Esophagus (tissue), 2 donors: ENCODE results near the gene ARPC5L. TPM values are rescaled to one million over a fixed set of nuclear protein-coding genes. Genes with fewer than 3 reads are reported as not detected.

ENCODE experiments used
- H3K27ac ChIP-seq, 2 donors: one replicate each; pipeline ENCODE4 v1.5.1; 2013; ENCODE audit warnings: low read depth in 2 of 2, mild to moderate bottlenecking in 2 of 2, inconsistent platforms in 1 of 2, low read length in 1 of 2, moderate library complexity in 1 of 2
- H3K27me3 ChIP-seq, 2 donors: one replicate each; pipeline ENCODE4 v1.6.1; 2013; ENCODE audit warnings: low read length in 2 of 2, control low read depth in 1 of 2, mild to moderate bottlenecking in 1 of 2; ENCODE audit not compliant: insufficient read depth in 2 of 2, control insufficient read depth in 1 of 2
- H3K36me3 ChIP-seq, 2 donors: one replicate each; pipeline ENCODE4 v1.6.1; 2013; ENCODE audit warnings: low read length in 1 of 2; ENCODE audit not compliant: control insufficient read depth in 2 of 2, insufficient read depth in 2 of 2
- H3K4me1 ChIP-seq, 2 donors: one replicate each; pipeline ENCODE4 v1.6.1; 2013; ENCODE audit warnings: low read length in 1 of 2; ENCODE audit not compliant: control insufficient read depth in 2 of 2, insufficient read depth in 2 of 2
- H3K4me3 ChIP-seq, 2 donors: one replicate each; pipeline ENCODE4 v1.5.1; 2013; ENCODE audit warnings: low read length in 2 of 2, mild to moderate bottlenecking in 2 of 2, low read depth in 1 of 2, moderate library complexity in 1 of 2
- H3K9me3 ChIP-seq, 2 donors: one replicate each; pipeline ENCODE4 v1.6.1; 2013; ENCODE audit warnings: mild to moderate bottlenecking in 2 of 2, low read depth in 1 of 2, low read length in 1 of 2, moderate library complexity in 1 of 2; ENCODE audit not compliant: control insufficient read depth in 2 of 2, insufficient read depth in 1 of 2
- WGBS, 2 donors: extraction: QIAGEN DNeasy Blood & Tissue Kit; methylation state at CpG; one replicate each; pipeline ENCODE4 v1.1.7; 2013; 5-methylcytosine and 5-hydroxymethylcytosine counted together
- polyA plus RNA-seq, 2 donors: library from polyadenylated mRNA; stranded (reverse); fragments of 200-250 nt; gene quantifications; one replicate each; pipeline ENCODE4 v1.2.3, GENCODE V29; 2013
- donor health status: healthy with polysubstance abuse.
- donor health status: Bipolar disorder and iron deficiency.

Gene ARPC5L
- polyA plus RNA-seq, 2 donors: 30.2 to 64.4 TPM

DNA sequence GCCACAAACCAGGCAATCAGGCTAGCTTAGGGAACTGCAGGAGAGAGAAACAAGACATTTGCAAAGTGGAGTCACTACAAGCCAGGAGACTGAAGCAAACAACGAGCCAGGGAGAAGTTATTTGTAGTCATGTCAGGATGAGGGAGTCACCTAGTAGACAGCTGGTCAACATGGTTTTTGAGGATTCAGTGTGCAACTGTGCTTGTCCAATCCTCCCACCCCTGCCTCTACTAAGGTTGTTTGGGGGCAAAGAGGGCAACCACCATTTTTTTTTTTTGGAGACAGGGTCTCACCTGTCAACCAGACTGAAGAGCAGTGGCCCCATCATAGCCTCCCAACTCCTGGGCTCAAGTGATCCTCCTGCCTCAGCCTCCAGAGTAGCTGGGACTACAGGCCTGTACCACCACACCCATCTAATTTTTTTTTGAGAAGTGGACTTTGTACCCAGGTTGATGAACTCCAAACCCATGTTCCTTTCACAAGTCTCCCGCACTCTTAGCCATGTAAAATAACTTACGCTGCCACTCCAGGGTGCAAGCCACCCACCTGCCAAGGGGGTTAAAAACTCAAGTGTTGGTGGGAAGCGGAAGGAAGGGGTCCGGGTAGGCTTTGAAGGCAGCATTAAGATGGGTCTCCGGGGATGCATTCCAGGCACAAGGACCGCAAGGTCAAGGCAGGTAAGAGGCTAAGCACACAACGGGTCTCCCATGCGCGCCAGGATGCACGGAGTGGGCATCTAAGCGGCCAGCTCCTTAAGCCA lies 1.2 kb upstream of the ARPC5L start:
- Histone ChIP-seq H3K27ac (peak overlapping the region; percentile 87 to 94), H3K36me3 (peaks cover 10 to 41% of the 10 kb centered on the region in 2 donors), H3K9me3 (no peaks in the 10 kb centered on the region), H3K4me1 (peaks cover 2 to 6% of the 10 kb centered on the region in 2 donors), H3K27me3 (no peaks in the 10 kb centered on the region), H3K4me3 (peak overlapping the region; percentile 87 to 92)
- WGBS, 2 donors: 6 to 7% methylated on average over 12 of the region's 12 CpGs

DNA sequence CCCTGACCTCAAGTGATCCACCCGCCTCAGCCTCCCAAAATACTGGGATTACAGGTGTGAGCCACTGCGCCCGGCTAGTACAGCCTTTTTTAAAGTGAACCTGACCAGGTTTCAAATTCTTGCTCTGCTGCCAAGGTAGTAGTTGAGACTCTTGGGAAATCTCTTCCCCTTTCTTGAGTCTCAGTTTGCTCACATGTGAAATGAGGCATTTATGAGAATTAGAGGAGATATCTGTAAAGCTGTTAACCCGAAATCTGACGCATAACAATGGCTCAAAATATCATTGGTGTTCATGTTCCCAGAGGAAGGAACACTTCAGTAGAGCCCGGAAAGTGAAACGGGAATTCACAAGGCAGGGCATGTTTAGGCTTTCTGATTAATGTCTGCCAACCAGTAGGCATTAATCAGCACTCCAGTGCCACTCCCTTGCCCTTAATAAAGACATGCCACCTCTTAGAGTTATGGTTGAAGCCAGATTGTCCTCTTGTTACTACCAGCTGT lies 1.5 kb downstream of the ARPC5L start:
- Histone ChIP-seq H3K4me3 (no peak overlapping the region), H3K27ac (peak overlapping the region; percentile 90 to 99), H3K36me3 (peaks cover 3 to 19% of the 10 kb centered on the region in 2 donors), H3K4me1 (peaks cover 2 to 8% of the 10 kb centered on the region in 2 donors), H3K27me3 (no peaks in the 10 kb centered on the region), H3K9me3 (no peaks in the 10 kb centered on the region)
- WGBS, 2 donors: 36 to 41% methylated on average over 7 of the region's 7 CpGs

DNA sequence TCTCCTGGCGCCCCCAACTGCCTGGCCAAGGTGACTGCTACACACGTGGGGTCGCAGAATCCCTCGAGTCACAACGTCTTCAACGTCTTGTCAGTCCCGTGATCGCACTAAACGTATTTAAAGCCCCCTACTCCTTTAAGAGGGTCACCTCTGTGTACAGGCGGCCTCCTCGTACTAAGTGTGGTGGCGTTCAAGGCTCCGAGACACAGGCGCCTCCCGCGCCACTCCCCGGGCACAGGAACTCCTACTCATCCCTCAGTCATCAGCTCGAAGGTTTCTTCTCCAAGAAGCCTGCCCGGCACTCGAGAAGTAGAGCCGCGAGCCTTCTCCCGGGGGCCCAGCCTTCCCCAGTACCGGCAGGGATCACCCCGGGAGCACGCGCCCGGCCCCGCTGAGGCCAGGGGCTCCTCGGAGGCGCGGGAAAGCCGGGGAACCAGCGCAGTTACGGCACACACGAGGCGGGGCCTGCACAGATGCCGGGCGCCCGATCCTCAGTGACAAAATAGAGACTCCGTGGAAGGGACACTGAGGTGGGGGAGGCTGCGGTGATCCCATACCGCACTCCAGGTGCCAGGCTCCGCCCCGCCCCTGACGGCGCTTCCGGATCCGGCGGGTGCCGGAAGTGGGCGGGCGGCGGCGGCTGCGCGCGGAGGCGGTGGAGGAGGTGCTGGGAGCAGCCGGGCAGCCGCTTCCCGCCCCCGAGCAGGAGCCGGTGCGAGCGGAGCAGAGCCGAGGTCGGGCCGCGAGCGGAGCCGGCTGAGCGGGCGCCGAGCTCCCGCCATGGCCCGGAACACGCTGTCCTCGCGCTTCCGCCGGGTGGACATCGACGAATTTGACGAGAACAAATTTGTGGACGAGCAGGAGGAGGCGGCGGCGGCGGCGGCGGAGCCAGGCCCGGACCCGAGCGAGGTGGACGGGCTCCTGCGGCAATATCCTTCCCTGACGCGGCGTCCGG lies 6.9 kb downstream of the ARPC5L start:
- no peaks in the 10 kb centered on the region for H3K9me3 ChIP-seq
- H3K4me1 ChIP-seq: peaks cover 2 to 26% of the 10 kb centered on the region in 2 donors
- H3K36me3 ChIP-seq: peaks cover 0 to 11% of the 10 kb centered on the region in 2 donors
- H3K27me3 ChIP-seq: no peaks in the 10 kb centered on the region
- WGBS, 2 donors: 0 to 1% methylated on average over 92 to 101 of the region's 101 CpGs
- peak overlapping the region; percentile 85 to 89 for H3K4me3 ChIP-seq
- peak overlapping the region; percentile 97 to 98 for H3K27ac ChIP-seq

DNA sequence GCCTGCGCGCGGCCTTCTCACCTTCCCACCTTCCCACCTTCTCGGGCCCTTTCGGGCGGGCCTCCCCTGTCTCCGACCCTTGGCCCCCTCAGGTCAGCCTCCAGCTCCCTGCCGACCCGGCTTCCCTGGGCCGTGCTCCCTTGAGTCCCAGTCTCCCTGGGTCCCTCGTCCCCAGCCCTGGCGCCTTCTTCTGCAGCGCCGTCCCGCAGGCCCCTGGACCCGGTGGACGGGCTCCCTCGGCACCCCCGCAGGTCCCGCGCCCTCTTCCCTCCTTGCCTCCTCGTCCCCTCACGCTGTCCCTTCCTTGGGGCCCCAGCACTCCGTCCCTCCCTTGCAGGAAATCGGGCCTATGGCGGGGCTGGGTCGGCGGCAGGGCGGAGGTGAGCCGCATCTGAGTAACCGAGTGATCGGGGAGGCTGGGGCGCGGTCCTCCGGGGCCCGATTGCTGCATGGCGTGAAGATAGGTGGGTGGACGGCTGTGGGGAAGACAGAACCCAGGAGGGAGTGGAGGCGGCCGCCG lies 7.6 kb downstream of the ARPC5L start:
- peaks cover 0 to 15% of the 10 kb centered on the region in 2 donors for H3K36me3 ChIP-seq
- H3K9me3 ChIP-seq: no peaks in the 10 kb centered on the region
- H3K27ac ChIP-seq: peak overlapping the region; percentile 91 to 98
- WGBS, 2 donors: 0 to 1% methylated on average over 31 to 40 of the region's 41 CpGs
- H3K4me3 ChIP-seq: peak overlapping the region; percentile 85 to 89
- no peaks in the 10 kb centered on the region for H3K27me3 ChIP-seq
- peaks cover 2 to 25% of the 10 kb centered on the region in 2 donors for H3K4me1 ChIP-seq

DNA sequence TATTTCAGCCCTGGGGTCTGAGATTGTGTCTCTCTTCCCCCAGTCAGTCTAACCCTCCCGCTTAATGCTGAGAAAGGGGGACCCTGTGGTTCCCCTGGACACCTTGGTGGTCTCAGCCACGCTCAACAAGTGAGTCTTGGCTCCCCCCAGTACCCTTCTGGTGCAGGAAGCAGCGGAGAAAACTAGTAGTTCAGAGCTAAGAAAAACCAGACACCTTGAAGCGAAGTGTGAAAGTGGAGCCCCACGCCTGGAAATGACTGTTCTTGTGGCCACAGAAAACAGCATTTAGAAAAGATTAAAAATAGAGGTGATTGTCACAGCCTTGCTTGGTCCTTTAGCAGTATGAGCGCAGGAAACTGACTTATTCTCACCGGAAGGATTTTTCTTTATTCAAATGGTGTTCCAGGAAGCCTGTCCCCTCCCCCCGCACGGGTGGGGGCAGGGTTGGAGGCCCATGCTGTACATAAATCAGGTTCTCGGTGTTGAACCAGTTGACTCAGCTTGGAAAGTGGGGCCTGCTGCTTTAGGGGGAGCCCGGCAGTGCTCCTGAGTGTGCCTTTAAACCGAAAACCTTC lies 8.1 kb downstream of the ARPC5L start:
- peaks cover 2 to 25% of the 10 kb centered on the region in 2 donors for H3K4me1 ChIP-seq
- 4 to 5% methylated on average over 12 of the region's 12 CpGs for WGBS, 2 donors
- H3K9me3 ChIP-seq: no peaks in the 10 kb centered on the region
- peaks cover 2 to 20% of the 10 kb centered on the region in 2 donors for H3K36me3 ChIP-seq
- H3K27me3 ChIP-seq: no peaks in the 10 kb centered on the region
- H3K27ac ChIP-seq: peak overlapping the region; percentile 91 to 98
- peak overlapping the region; percentile 85 to 89 for H3K4me3 ChIP-seq

DNA sequence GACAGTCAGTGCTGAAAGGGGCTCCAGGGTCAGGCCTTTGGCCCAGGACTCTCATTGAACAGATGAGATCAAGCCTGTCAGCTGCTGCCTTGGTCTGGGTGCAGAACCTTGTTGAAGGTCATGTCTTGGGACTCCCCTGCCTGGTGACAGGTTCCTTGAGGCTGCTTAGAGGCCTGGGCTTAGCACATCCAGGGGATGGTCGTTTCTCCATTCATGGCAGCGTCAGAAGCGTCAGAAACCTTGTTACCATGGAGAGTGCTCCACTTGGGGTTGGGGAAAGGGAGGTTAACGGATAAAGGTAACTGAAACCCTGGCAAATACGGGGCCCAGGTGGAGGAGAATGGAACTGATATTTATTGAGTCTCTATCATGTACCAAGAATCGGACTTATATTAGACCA lies 8.8 kb downstream of the ARPC5L start:
- no peaks in the 10 kb centered on the region for H3K27me3 ChIP-seq
- H3K27ac ChIP-seq: peak overlapping the region; percentile 91 to 98
- WGBS, 2 donors: 44 to 45% methylated on average over 6 of the region's 6 CpGs
- H3K9me3 ChIP-seq: no peaks in the 10 kb centered on the region
- peaks cover 5 to 26% of the 10 kb centered on the region in 2 donors for H3K36me3 ChIP-seq
- H3K4me3 ChIP-seq: peak overlapping the region; percentile 85 to 89
- peaks cover 2 to 25% of the 10 kb centered on the region in 2 donors for H3K4me1 ChIP-seq

DNA sequence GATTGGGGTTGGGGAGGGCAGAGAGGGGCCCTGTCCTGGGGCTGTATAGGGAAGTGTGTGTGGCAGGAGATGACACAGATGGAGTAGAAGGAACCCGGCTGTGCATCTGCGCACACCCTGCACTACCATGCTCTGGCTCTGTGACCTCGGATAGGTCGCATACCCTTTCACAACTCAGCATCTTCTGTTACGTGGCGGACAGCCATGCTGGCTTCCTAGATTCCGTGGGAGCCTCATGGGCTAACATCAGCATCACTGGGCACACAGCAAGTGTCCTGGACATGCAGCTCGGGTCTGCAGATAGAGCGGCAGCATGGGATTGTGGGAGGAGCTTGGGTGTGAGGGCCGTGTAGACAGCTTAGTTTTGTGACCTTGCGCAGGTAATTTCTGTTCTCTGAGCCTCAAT lies 9.2 kb downstream of the ARPC5L start:
- H3K27ac ChIP-seq: peak overlapping the region in 1 of 2 donors; percentile 98
- H3K4me3 ChIP-seq: peak overlapping the region in 1 of 2 donors; percentile 89
- H3K36me3 ChIP-seq: peaks cover 7 to 29% of the 10 kb centered on the region in 2 donors
- WGBS, 2 donors: 66 to 67% methylated on average over 11 of the region's 11 CpGs
- H3K27me3 ChIP-seq: no peaks in the 10 kb centered on the region
- H3K4me1 ChIP-seq: peaks cover 2 to 25% of the 10 kb centered on the region in 2 donors
- no peaks in the 10 kb centered on the region for H3K9me3 ChIP-seq

DNA sequence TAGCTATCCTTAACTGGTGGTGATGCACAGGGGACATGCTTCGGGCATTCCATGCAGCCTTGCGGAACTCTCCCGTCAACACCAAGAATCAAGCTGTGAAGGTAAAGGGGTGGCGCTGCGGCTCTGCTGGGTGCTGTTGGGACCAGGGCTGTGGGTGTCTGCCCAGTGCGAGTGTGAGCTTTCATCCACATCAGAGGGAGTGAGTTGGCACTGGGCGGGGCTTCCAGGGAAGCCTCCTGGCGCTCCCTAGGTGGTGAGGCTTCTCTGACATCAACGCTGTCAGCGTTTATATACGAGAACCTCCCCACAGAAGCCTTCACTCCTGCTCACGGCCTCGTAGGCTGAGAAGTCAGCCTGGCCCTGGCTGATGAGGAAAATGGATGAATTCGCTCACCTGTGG lies 11.7 kb downstream of the ARPC5L start:
- H3K4me1 ChIP-seq: peaks cover 2 to 23% of the 10 kb centered on the region in 2 donors
- H3K27ac ChIP-seq: peak overlapping the region in 1 of 2 donors; percentile 74
- H3K27me3 ChIP-seq: no peaks in the 10 kb centered on the region
- 74 to 81% methylated on average over 14 of the region's 14 CpGs for WGBS, 2 donors
- H3K9me3 ChIP-seq: no peaks in the 10 kb centered on the region
- peaks cover 19 to 37% of the 10 kb centered on the region in 2 donors for H3K36me3 ChIP-seq
- no peak overlapping the region for H3K4me3 ChIP-seq

DNA sequence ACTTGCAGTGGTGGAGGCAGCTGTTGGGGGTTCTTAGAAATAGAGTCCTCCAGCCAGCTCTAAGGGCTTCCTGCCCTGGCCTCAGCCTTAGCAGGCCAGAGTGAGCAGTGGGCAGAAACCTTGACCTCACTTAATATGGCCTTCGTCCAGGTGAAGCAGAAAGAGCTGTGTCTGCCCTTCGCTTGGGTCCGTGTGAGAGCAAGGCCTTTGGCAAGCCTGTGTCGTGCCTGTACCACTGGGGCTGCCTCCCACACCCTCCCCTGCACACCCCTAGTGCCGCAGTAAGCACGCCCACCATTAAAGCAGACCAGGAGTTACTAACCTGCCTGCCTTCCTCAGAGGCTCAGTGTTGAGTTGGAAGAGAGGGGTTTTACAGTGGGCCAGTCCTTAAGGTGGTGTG lies 13.6 kb downstream of the ARPC5L start:
- Histone ChIP-seq H3K4me3 (no peak overlapping the region), H3K4me1 (peaks cover 2 to 24% of the 10 kb centered on the region in 2 donors), H3K27ac (no peak overlapping the region), H3K36me3 (peaks cover 25 to 47% of the 10 kb centered on the region in 2 donors), H3K9me3 (no peaks in the 10 kb centered on the region), H3K27me3 (no peaks in the 10 kb centered on the region)
- 93 to 96% methylated on average over 6 of the region's 6 CpGs for WGBS, 2 donors
